Fibroblast of upper back skin (primary cell): Measurements from ENCODE around the gene ZC3H13.
"Not testable (repeated sequence)": the region's sequence is repeated elsewhere in the genome, so short reads cannot be mapped to it uniquely, and the experiment has no call there.

Experiments
- DNase-seq: peaks from one replicate; pipeline ENCODE4 v3.0.0-alpha.2; 2013

Gene ZC3H13

GRCh38 chr13:46006688-46007452 is 45.7 kb downstream of the ZC3H13 start:
- peak; percentile 7 for DNase-seq

GRCh38 chr13:46004491-46004890 is 48.1 kb downstream of the ZC3H13 start:
- no peak for DNase-seq

GRCh38 chr13:45996631-45997030 is 55.9 kb downstream of the ZC3H13 start:
- DNase-seq = no peak

- DNase-seq = no peak
These were observed 57.3 kb downstream of the ZC3H13 start for GRCh38 chr13:45995245-45995644.

- no peak for DNase-seq
These were observed 57.8 kb downstream of the ZC3H13 start for GRCh38 chr13:45994752-45995151.

- peak; percentile 73 for DNase-seq
These were observed 62.9 kb downstream of the ZC3H13 start for GRCh38 chr13:45989607-45990006.

GRCh38 chr13:45981127-45981526 is 71.4 kb downstream of the ZC3H13 start:
- not testable (repeated sequence) for DNase-seq

- no peak for DNase-seq
These were observed 77.2 kb downstream of the ZC3H13 start for GRCh38 chr13:45975337-45975736.

- DNase-seq = no peak
These were observed 78.0 kb downstream of the ZC3H13 start for GRCh38 chr13:45974500-45974899.

GRCh38 chr13:45967589-45967988 is 85.0 kb downstream of the ZC3H13 start:
- no peak for DNase-seq

GRCh38 chr13:45966715-45967114 is 85.8 kb downstream of the ZC3H13 start:
- DNase-seq = no peak

GRCh38 chr13:45961468-45961867 is 91.1 kb downstream of the ZC3H13 start:
- no peak for DNase-seq

- DNase-seq = no peak
These were observed 97.4 kb downstream of the ZC3H13 start for GRCh38 chr13:45954836-45955800.

GRCh38 chr13:45953082-45953481 is 99.5 kb downstream of the ZC3H13 start:
- DNase-seq = no peak

GRCh38 chr13:45951724-45952123 is 100.8 kb downstream of the ZC3H13 start:
- no peak for DNase-seq

GRCh38 chr13:45951166-45951565 is 101.4 kb downstream of the ZC3H13 start:
- DNase-seq = no peak

GRCh38 chr13:45950386-45951000 is 102.1 kb downstream of the ZC3H13 start:
- DNase-seq = no peak

- peak; percentile 31 for DNase-seq
These were observed 103.4 kb downstream of the ZC3H13 start for GRCh38 chr13:45949161-45949560.

GRCh38 chr13:45943965-45944364 is 108.6 kb downstream of the ZC3H13 start:
- DNase-seq = no peak

GRCh38 chr13:45943120-45943519 is 109.4 kb downstream of the ZC3H13 start:
- DNase-seq = no peak

GRCh38 chr13:45941261-45941660 is 111.3 kb downstream of the ZC3H13 start:
- DNase-seq = no peak

GRCh38 chr13:45940061-45940460 is 112.5 kb downstream of the ZC3H13 start:
- DNase-seq = no peak

- DNase-seq = no peak
These were observed 115.9 kb downstream of the ZC3H13 start for GRCh38 chr13:45936621-45937020.
